HCT116 (cell line): Measurements from ENCODE around the gene UBE2D2. TPM values are rescaled to one million over a fixed set of nuclear protein-coding genes. Genes with fewer than 3 reads are reported as not detected.

Source experiments
- ATAC-seq: fragments of 200-7000 bp; cut with Tn5 transposase; 2 replicates; pipeline ENCODE4 v1.9.1; 2020; ENCODE audit warnings: mild to moderate bottlenecking, moderate library complexity
- BruUV-seq: library from RNA; stranded (reverse); fragments of 400-500 nt; replicated peaks from 2 replicates; lab custom pipeline; 2021; lab: Mats Ljungman, UMichigan
- CTCF ChIA-PET: fragments of 300-600 bp; sonication (Branson Sonifier 250); formaldehyde crosslinking; loops from one replicate; lab custom pipeline; 2021; ENCODE audit warnings: antibody characterized with exemption; lab: Charles Lee
- POLR2A ChIA-PET: fragments of 300-600, 350-600 bp; sonication (Branson Sonifier 250); formaldehyde crosslinking; loops from one replicate; lab custom pipeline; 2021; ENCODE audit warnings: antibody characterized with exemption; lab: Charles Lee
- RAD21 ChIA-PET, 2 experiments: fragments of 300-600 bp; sonication (Branson Sonifier 250); formaldehyde crosslinking; loops; one replicate each; lab custom pipeline; 2023; ENCODE audit warnings: low total read pairs in 2 of 2; ENCODE audit not compliant: uncharacterized antibody in 2 of 2, unreplicated experiment in 2 of 2, low non-redundant PET in 1 of 2; lab: Charles Lee
- DNase-seq: peaks from one replicate; pipeline ENCODE4 v3.0.0-alpha.2; 2010; ENCODE audit warnings: low read depth, low spot score
- H2AFZ ChIP-seq: fragments of 200-600 bp; shearing (Covaris generic), sonication (generic); 2 replicates; pipeline ENCODE4 v1.6.1; 2017; ENCODE audit warnings: low read depth, mixed run types, mixed read lengths, antibody characterized with exemption, low read length; ENCODE audit not compliant: poor library complexity, severe bottlenecking
- H3K27ac ChIP-seq: 2 replicates; pipeline ENCODE4 v1.5.1; 2012; ENCODE audit warnings: low read depth, low read length
- H3K27me3 ChIP-seq: fragments of 200-600 bp; sonication (generic); 2 replicates; pipeline ENCODE4 v1.6.1; 2016; ENCODE audit warnings: mixed run types, low read length, mixed read lengths; ENCODE audit not compliant: insufficient read depth
- H3K36me3 ChIP-seq, 2 experiments: fragments of 200-500 bp in 1 of 2; fragments of 200-600 bp in 1 of 2; sonication (Bioruptor generic) in 1 of 2; sonication (generic) in 1 of 2; 2 replicates each; pipeline versions ENCODE4 v1.5.1 to v1.6.1; 2014 to 2016; ENCODE audit warnings: low read length in 2 of 2, inconsistent platforms in 1 of 2, mixed read lengths in 1 of 2, mixed run types in 1 of 2; ENCODE audit not compliant: insufficient read depth in 2 of 2, control insufficient read depth in 1 of 2
- H3K4me1 ChIP-seq, 2 experiments: fragments of 200-600 bp in 1 of 2; sonication (generic) in 1 of 2; 2 replicates each; pipeline versions ENCODE4 v1.5.1 to v1.6.1; 2012 to 2017; ENCODE audit warnings: low read length in 2 of 2, inconsistent platforms in 1 of 2, mild to moderate bottlenecking in 1 of 2, mixed read lengths in 1 of 2, mixed run types in 1 of 2, moderate library complexity in 1 of 2; ENCODE audit not compliant: insufficient read depth in 2 of 2, control insufficient read depth in 1 of 2
- H3K4me2 ChIP-seq: fragments of 200-600 bp; sonication (generic); 2 replicates; pipeline ENCODE4 v1.6.1; 2017; ENCODE audit warnings: mixed run types, low read length, mixed read lengths
- H3K4me3 ChIP-seq, 2 experiments: fragments of 200-600 bp in 1 of 2; sonication (generic) in 1 of 2; replicated peaks in 1 of 2; 2 replicates each; pipeline ENCODE4 v1.5.1; 2011 to 2016; ENCODE audit warnings: low read length in 2 of 2, control low read depth in 1 of 2, low read depth in 1 of 2, mild to moderate bottlenecking in 1 of 2, mixed read lengths in 1 of 2, mixed run types in 1 of 2
- H3K79me2 ChIP-seq: fragments of 200-600 bp; sonication (generic); 2 replicates; pipeline ENCODE4 v1.6.1; 2017; ENCODE audit warnings: mild to moderate bottlenecking, mixed run types, low read length, moderate library complexity, mixed read lengths; ENCODE audit not compliant: insufficient read depth
- H3K9ac ChIP-seq: fragments of 200-600 bp; sonication (generic); 2 replicates; pipeline ENCODE4 v1.6.1; 2016; ENCODE audit warnings: low read length, mixed read lengths
- H3K9me2 ChIP-seq: fragments of 200-600 bp; sonication (generic), shearing (Covaris generic); 2 replicates; pipeline ENCODE4 v1.6.1; 2017; ENCODE audit warnings: mixed run types, mild to moderate bottlenecking, moderate library complexity; ENCODE audit not compliant: insufficient read depth
- H3K9me3 ChIP-seq, 2 experiments: fragments of 200-500 bp in 1 of 2; fragments of 200-600 bp in 1 of 2; sonication (Bioruptor generic) in 1 of 2; sonication (generic) in 1 of 2; 2 replicates each; pipeline ENCODE4 v1.6.1; 2014 to 2017; ENCODE audit warnings: low read length in 2 of 2, mixed read lengths in 2 of 2, inconsistent platforms in 1 of 2, low read depth in 1 of 2, mild to moderate bottlenecking in 1 of 2, mixed run types in 1 of 2, moderate library complexity in 1 of 2; ENCODE audit not compliant: control insufficient read depth in 1 of 2, insufficient read depth in 1 of 2
- H4K20me1 ChIP-seq: fragments of 200-600 bp; sonication (generic), shearing (Covaris generic); 2 replicates; pipeline ENCODE4 v1.6.1; 2017; ENCODE audit warnings: mixed run types, mild to moderate bottlenecking, moderate library complexity; ENCODE audit not compliant: insufficient read depth
- CBX3 ChIP-seq: IDR thresholded peaks from 2 replicates; pipeline ENCODE4 v1.6.1; 2012; ENCODE audit warnings: low read depth
- ELF1 ChIP-seq: IDR thresholded peaks from 2 replicates; pipeline ENCODE4 v1.6.1; 2012; ENCODE audit warnings: low read depth, borderline replicate concordance
- EZH2 ChIP-seq: fragments of 200-600 bp; sonication (generic); IDR thresholded peaks from 2 replicates; pipeline ENCODE4 v1.6.1; 2017; ENCODE audit warnings: antibody characterized with exemption, mixed run types
- EZH2phosphoT487 ChIP-seq: fragments of 200-600 bp; IDR thresholded peaks from 2 replicates; pipeline ENCODE4 v1.6.1; 2018; ENCODE audit warnings: antibody characterized with exemption, borderline replicate concordance
- POLR2A ChIP-seq: IDR thresholded peaks from 2 replicates; pipeline ENCODE4 v1.7.0; 2011; ENCODE audit warnings: borderline replicate concordance; ENCODE audit not compliant: insufficient read depth, insufficient read length; ENCODE audit errors: extremely low read depth
- RAD21 ChIP-seq: IDR thresholded peaks from 2 replicates; pipeline ENCODE4 v1.6.1; 2012; ENCODE audit warnings: low read depth, mild to moderate bottlenecking
- SIN3A ChIP-seq: IDR thresholded peaks from 2 replicates; pipeline ENCODE4 v1.6.1; 2012; ENCODE audit warnings: low read depth
- SP1 ChIP-seq: IDR thresholded peaks from 2 replicates; pipeline ENCODE4 v1.6.1; 2012; ENCODE audit warnings: low read depth
- SRF ChIP-seq: IDR thresholded peaks from 2 replicates; pipeline ENCODE4 v1.6.1; 2012; ENCODE audit warnings: low read depth
- TCF7L2 ChIP-seq: IDR thresholded peaks from 2 replicates; pipeline ENCODE4 v1.7.0; 2011; ENCODE audit warnings: borderline replicate concordance, inconsistent platforms; ENCODE audit not compliant: insufficient read depth, insufficient read length; ENCODE audit errors: extremely low read depth
- YY1 ChIP-seq: IDR thresholded peaks from 2 replicates; pipeline ENCODE4 v1.6.1; 2011; ENCODE audit warnings: low read length, low read depth, moderate library complexity, mild to moderate bottlenecking; ENCODE audit not compliant: insufficient replicate concordance; ENCODE audit errors: extremely low read depth
- ZFX ChIP-seq: fragments of 450-650 bp; IDR thresholded peaks from 2 replicates; pipeline ENCODE4 v1.6.1; 2017
- intact Hi-C: fragments of 100-400 bp; cut with micrococcal nuclease; formaldehyde crosslinking; loops from 2 replicates; pipeline ENCODE4 v1.10.0; 2022
- total RNA-seq: library from RNA; stranded (reverse); gene quantifications from one replicate; pipeline ENCODE4 v1.2.1, GENCODE V29; 2021; ENCODE audit not compliant: unreplicated experiment
- TF ChIP-seq, protein P1 (sequence below): IDR thresholded peaks from 2 replicates; pipeline ENCODE4 v1.6.1; 2012
- TF ChIP-seq, protein P2 (sequence below): IDR thresholded peaks from 2 replicates; pipeline ENCODE4 v1.6.1; 2012
- TF ChIP-seq, protein P3 (sequence below): IDR thresholded peaks from 2 replicates; pipeline ENCODE4 v1.6.1; 2011; ENCODE audit warnings: mild to moderate bottlenecking, low read length, moderate library complexity; ENCODE audit not compliant: insufficient replicate concordance; ENCODE audit errors: extremely low read depth

The UBE2D2 gene
- total RNA-seq, 1 experiment from 2014 or later: 140 TPM

DNA sequence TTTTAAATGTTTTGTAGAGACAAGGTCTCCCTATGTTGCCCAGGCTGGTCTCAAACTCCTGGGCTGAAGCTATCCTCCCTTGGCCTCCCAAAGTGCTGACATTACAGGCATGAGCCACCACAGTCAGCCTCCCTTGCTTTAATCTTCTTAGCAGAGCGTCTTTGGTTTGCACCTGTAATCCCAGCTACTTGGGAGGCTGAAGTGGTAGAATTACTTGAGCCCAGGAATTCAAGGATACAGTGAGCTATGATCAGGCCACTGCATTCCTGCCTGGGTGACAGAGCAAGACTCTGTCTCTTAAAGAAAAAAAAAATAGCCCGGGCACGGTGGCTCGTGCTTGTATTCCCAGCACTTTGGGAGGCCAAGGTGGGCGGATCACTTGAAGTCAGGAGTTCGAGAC is 27.8 kb downstream of the UBE2D2 start:
- Histone ChIP-seq H3K9me2 (no peaks in the 10 kb centered on the region), H2AFZ (no peak overlapping the region), H3K9me3 (no peaks in the 10 kb centered on the region), H3K4me2 (no peak overlapping the region), H4K20me1 (no peaks in the 10 kb centered on the region; the same call in 1 of the 2 replicates), H3K36me3 (peaks cover 3% of the 10 kb centered on the region in 2 experiments; a peak in 1 of 4 replicates), H3K27ac (no peak overlapping the region), H3K4me1 (peaks cover 39 to 55% of the 10 kb centered on the region in 2 experiments), H3K9ac (no peak overlapping the region), H3K27me3 (no peaks in the 10 kb centered on the region), H3K4me3 (no peak overlapping the region), H3K79me2 (peaks cover 98% of the 10 kb centered on the region)
- RAD21 ChIA-PET: no interaction called here
- POLR2A ChIA-PET: no interaction called here
- TF ChIP-seq, protein P1, sequence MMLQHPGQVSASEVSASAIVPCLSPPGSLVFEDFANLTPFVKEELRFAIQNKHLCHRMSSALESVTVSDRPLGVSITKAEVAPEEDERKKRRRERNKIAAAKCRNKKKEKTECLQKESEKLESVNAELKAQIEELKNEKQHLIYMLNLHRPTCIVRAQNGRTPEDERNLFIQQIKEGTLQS: no peak
- TF ChIP-seq SIN3A (no peak), TCF7L2 (no peak), CBX3 (no peak), EZH2phosphoT487 (no peak)
- TF ChIP-seq, protein P2, sequence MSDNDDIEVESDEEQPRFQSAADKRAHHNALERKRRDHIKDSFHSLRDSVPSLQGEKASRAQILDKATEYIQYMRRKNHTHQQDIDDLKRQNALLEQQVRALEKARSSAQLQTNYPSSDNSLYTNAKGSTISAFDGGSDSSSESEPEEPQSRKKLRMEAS: no peak
- ATAC-seq (no peak), DNase-seq (no peak)
- CTCF ChIA-PET: no interaction called here
- no TSS peak for BruUV-seq
- intact Hi-C loops: no loop called here

DNA sequence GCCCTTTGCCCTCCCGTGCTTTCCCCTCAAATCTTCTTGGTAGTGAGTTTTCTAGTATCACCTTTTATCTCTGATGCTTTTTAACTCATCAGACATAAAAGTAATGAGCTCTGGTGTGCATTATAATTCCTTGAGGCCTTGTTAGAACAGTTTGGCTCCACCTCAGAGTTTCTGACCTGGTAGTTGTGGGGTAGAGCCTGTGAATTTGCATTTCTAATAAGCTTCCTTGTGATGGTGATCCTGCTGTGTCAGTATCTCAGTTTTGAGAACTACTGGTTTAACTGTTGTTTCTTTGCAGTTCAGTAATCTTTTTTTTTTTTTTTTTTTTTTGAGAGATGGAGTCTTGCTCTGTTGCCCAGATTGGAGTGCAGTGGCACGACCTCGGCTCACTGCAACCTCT is 31.1 kb downstream of the UBE2D2 start:
- POLR2A ChIA-PET: interaction anchor here (0.8 kb wide), 1 partner anchor 13 kb away, joined by 3 read pairs; no protein-coding TSS in a partner anchor
- Histone ChIP-seq H3K4me3 (no peak overlapping the region), H3K9me2 (no peaks in the 10 kb centered on the region), H3K27me3 (no peaks in the 10 kb centered on the region), H3K79me2 (peaks cover 98% of the 10 kb centered on the region), H3K27ac (0 out of 2 replicates have a peak overlapping the region, but pooled peaks have one; percentile 23), H2AFZ (no peak overlapping the region), H3K9ac (peak overlapping the region; percentile 2; the same call in 1 of the 2 replicates), H4K20me1 (peaks cover 7% of the 10 kb centered on the region; the same call in 1 of the 2 replicates), H3K4me1 (peaks cover 43 to 60% of the 10 kb centered on the region in 2 experiments), H3K9me3 (no peaks in the 10 kb centered on the region), H3K36me3 (0 out of 4 replicates have a peak, but pooled peaks cover 0 to 8% of the 10 kb centered on the region in 2 experiments), H3K4me2 (peak overlapping the region; percentile 39)
- DNase-seq: no peak
- TF ChIP-seq RAD21 (no peak), TCF7L2 (no peak), YY1 (no peak), ELF1 (no peak), POLR2A (no peak), SIN3A (no peak), SP1 (no peak), SRF (no peak), EZH2phosphoT487 (no peak), EZH2 (no peak), CBX3 (no peak), ZFX (no peak)
- TF ChIP-seq, protein P3, sequence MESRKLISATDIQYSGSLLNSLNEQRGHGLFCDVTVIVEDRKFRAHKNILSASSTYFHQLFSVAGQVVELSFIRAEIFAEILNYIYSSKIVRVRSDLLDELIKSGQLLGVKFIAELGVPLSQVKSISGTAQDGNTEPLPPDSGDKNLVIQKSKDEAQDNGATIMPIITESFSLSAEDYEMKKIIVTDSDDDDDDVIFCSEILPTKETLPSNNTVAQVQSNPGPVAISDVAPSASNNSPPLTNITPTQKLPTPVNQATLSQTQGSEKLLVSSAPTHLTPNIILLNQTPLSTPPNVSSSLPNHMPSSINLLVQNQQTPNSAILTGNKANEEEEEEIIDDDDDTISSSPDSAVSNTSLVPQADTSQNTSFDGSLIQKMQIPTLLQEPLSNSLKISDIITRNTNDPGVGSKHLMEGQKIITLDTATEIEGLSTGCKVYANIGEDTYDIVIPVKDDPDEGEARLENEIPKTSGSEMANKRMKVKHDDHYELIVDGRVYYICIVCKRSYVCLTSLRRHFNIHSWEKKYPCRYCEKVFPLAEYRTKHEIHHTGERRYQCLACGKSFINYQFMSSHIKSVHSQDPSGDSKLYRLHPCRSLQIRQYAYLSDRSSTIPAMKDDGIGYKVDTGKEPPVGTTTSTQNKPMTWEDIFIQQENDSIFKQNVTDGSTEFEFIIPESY: no peak
- intact Hi-C loops: no loop called here
- ATAC-seq: no peak
- CTCF ChIA-PET: no interaction called here
- no TSS peak for BruUV-seq
- RAD21 ChIA-PET: no interaction called here
